Muscle layer of duodenum (tissue), 2 donors: Measurements from ENCODE around the gene SYCP3.
"Not testable (repeated sequence)": the region's sequence is repeated elsewhere in the genome, so short reads cannot be mapped to it uniquely, and the experiment has no call there.

Experiments
- H3K27ac ChIP-seq: one replicate; pipeline ENCODE4 v1.7.0; 2013; ENCODE audit warnings: mild to moderate bottlenecking, low read length
- H3K27me3 ChIP-seq: one replicate; pipeline ENCODE4 v1.7.0; 2013; ENCODE audit warnings: low read depth, mild to moderate bottlenecking, control low read depth, low read length
- H3K36me3 ChIP-seq, 2 donors: one replicate each; pipeline ENCODE4 v1.7.0; 2013; ENCODE audit warnings: low read length in 2 of 2, control low read depth in 1 of 2, mild to moderate bottlenecking in 1 of 2; ENCODE audit not compliant: insufficient read depth in 2 of 2, control insufficient read depth in 1 of 2
- H3K4me1 ChIP-seq, 2 donors: one replicate each; pipeline ENCODE4 v1.7.0; 2013; ENCODE audit warnings: low read length in 2 of 2, mild to moderate bottlenecking in 2 of 2, control low read depth in 1 of 2, moderate library complexity in 1 of 2; ENCODE audit not compliant: insufficient read depth in 2 of 2, control insufficient read depth in 1 of 2
- H3K4me3 ChIP-seq, 2 donors: one replicate each; pipeline ENCODE4 v1.7.0; 2013; ENCODE audit warnings: low read length in 2 of 2, low read depth in 1 of 2, mild to moderate bottlenecking in 1 of 2
- H3K9me3 ChIP-seq, 2 donors: one replicate each; pipeline ENCODE4 v1.7.0; 2013; ENCODE audit warnings: low read length in 2 of 2, control low read depth in 1 of 2, mild to moderate bottlenecking in 1 of 2; ENCODE audit not compliant: control insufficient read depth in 1 of 2
- donor health status: healthy.

SYCP3 gene

DNA sequence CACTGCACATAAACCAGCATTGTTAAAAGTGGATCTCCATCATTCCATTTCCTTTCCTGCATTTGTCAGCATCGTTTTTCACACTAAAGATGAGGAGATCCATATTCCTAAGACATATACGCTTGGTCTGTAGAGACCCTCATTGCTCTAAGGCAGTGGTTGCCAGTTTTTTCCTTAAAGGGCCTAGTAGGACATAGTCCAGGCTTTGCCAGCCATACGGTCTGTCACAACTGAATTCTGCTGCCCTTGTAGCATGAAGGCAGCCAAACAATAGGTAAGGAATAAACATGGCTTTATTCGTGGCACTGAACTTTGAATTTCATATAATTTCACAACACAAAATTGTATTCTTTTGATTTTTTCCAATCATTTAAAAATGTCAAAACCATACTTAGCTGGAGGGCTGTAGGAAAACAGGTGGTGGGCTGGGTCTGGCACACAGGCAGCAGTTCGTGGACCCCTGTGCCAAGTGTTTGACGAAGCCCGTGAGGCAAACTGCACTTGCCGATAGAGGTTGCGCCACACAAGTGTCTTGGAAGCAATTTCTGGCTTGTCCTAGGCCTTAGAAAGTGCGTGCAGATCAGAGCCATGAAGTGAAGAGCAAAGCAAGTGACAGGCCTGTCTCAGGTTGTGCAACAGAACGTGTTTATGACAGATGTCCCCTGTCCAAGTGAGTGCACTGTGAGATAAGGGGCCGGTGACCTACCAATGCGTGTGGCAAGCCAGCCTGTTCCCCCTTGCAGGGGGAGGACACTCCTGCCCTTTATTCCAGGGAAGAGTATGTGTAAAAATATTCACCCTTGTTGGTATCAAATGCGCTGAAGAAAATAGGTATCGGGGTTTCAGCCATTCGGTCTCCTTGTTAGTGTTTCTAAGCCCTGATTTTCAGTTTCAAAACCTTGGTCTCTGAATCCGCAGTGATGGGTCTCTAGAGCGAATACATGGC is 42.7 kb downstream of the SYCP3 start:
- Histone ChIP-seq H3K27ac (peak overlapping the region; percentile 61), H3K4me1 (peaks cover 9 to 29% of the 10 kb centered on the region in 2 donors), H3K36me3 (no peaks in the 10 kb centered on the region), H3K9me3 (no peaks in the 10 kb centered on the region), H3K4me3 (peak overlapping the region; percentile 59 to 89), H3K27me3 (no peaks in the 10 kb centered on the region)

DNA sequence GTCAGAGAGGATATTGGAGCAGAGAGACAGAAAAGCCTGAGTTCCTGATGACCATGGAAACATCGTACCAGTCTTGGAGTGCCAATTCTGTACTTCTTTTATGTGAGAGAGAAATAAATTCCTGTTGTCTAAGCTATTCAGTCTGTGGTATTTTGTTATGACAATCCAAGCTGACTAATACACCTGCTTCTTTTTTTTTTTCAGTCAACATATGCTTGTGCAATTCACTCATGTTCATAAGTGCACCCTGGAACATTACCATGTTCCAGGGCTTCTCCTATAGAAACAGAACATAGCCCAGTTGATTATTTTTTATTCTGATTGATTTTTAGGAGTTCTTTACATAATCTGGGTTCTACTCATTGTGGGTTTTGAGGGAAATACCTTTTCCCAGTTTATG is 43.6 kb downstream of the SYCP3 start:
- Histone ChIP-seq H3K27me3 (no peaks in the 10 kb centered on the region), H3K9me3 (no peaks in the 10 kb centered on the region), H3K27ac (peak overlapping the region; percentile 61), H3K4me3 (no peak overlapping the region), H3K4me1 (peaks cover 1 to 21% of the 10 kb centered on the region in 2 donors), H3K36me3 (no peaks in the 10 kb centered on the region)

DNA sequence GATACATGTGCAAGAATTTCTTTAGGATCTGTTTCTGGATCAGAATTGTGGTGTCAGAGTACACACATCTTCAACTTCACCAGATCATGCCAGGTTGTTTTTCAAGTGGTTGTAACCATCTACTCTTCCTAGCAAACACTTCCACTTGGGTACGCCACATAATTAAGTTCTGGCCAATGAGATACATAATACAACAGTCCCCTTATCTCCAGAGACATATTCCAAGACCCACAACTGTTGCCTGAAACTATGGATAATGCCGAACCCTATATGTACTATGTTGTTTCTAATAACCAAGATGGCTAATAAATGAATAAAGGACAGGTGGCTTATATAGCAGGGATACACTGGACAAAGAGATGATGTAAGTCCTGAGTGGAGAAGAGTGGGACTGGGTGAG is 44.3 kb downstream of the SYCP3 start:
- H3K36me3 ChIP-seq = no peaks in the 10 kb centered on the region
- no peak overlapping the region for H3K4me3 ChIP-seq
- no peak overlapping the region for H3K27ac ChIP-seq
- H3K9me3 ChIP-seq = no peaks in the 10 kb centered on the region
- no peaks in the 10 kb centered on the region for H3K27me3 ChIP-seq
- H3K4me1 ChIP-seq = peaks cover 0 to 14% of the 10 kb centered on the region in 2 donors

DNA sequence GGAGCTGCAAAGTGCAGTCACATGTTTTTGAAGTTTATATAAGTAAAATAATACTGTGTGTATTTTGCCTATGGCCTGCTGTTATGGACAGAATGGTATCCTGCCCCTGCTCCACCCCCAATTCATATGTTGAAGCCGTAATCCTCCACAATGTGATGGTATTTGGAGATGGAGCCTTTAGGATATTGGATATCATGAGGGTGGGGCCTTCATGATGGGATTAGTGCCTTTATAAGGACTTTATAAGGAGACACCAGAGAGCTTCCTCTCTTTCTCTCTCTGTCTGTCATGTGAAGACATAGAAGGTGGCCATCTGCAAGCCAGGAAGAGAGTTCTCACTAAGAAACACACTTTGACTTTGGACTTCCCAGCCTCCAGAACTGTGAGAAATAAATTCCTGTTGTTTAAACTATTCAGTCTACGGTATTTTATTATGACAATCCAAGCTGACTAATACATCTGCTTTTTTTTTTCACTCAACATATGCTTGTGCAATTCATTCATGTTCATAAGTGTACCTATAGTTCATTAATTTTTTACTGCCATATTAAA is 44.9 kb downstream of the SYCP3 start:
- no peaks in the 10 kb centered on the region for H3K36me3 ChIP-seq
- H3K4me3 ChIP-seq = no peak overlapping the region
- no peaks in the 10 kb centered on the region for H3K9me3 ChIP-seq
- H3K27me3 ChIP-seq = no peaks in the 10 kb centered on the region
- no peak overlapping the region for H3K27ac ChIP-seq
- H3K4me1 ChIP-seq = peaks cover 0 to 8% of the 10 kb centered on the region in 2 donors

DNA sequence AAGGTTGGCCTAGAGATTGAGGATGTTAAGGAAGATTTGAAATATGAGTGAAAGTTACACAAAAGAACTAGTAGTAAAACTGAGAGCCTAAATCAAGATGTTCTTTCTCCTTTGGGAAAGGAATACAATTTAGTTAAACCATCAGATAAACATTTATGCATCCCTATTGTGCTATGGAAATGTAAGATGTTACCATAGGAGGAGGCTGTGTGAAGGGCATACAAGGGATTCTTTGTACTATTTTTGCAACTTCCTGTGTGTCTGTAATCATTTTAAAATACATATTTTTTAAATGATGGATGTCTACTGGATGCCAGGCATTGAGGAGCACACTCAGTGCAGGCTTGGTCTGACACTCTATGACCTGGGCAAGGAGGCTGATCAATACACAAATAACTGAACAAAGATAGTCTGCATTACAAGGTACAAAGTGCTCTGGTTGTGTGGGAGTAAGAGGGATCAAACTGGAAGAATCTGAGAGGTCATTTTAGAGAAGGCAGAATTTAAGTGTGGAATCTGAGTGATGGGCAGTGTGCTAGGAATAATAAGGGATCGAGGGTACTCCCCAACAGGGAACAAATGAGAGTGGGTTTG is 47.7 kb downstream of the SYCP3 start:
- H3K4me3 ChIP-seq = no peak overlapping the region
- H3K27me3 ChIP-seq = no peaks in the 10 kb centered on the region
- no peaks in the 10 kb centered on the region for H3K9me3 ChIP-seq
- no peaks in the 10 kb centered on the region for H3K36me3 ChIP-seq
- no peak overlapping the region for H3K27ac ChIP-seq
- H3K4me1 ChIP-seq = peaks cover 0 to 6% of the 10 kb centered on the region in 2 donors

DNA sequence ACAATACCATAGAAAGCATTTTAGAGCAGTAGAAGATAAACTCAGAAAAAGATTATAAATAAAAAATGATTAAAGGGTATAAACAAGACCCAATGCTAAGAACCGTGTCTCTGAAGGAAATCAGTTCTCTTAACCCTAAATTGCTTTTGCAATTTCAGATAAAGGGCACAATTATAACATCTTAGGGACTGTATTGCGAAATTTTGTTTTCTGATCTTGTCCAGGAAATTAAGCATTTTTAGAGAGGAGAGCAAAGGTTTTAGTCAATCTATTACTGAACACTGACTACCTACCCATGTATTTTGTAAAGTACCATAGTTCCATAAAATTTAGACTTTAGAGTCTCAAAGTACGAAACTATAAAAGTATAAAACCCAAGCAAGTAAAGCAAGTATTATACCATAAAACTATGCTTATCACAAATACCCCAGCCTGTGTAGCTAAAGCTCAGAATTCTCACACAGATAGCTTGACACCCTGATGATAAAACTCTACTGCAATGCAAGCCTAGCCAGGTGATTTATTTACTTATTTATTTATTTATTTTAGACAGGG is 48.6 kb downstream of the SYCP3 start:
- Histone ChIP-seq H3K27ac (no peak overlapping the region), H3K4me3 (no peak overlapping the region), H3K36me3 (no peaks in the 10 kb centered on the region), H3K4me1 (no peaks in the 10 kb centered on the region), H3K9me3 (no peaks in the 10 kb centered on the region), H3K27me3 (no peaks in the 10 kb centered on the region)

DNA sequence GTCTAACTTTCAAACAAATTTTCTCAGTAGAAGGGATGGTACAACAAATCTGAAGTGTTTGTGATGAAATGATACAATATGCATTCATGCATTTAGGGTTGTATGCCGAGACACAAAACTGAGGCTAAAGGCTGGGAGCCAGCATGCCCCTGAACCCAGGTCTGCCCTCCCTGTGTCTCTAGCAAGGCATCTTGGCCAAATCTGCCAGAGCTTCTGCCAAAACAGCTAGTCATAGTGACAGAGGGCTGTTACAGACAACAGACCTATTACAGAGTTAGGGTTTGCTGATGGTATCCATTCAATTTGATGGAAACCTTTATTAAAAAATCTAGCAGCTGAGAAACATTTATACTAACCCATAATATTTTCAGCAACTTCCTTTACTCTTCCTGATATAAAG is 53.1 kb downstream of the SYCP3 start:
- Histone ChIP-seq H3K27me3 (no peaks in the 10 kb centered on the region), H3K36me3 (no peaks in the 10 kb centered on the region), H3K27ac (no peak overlapping the region)

DNA sequence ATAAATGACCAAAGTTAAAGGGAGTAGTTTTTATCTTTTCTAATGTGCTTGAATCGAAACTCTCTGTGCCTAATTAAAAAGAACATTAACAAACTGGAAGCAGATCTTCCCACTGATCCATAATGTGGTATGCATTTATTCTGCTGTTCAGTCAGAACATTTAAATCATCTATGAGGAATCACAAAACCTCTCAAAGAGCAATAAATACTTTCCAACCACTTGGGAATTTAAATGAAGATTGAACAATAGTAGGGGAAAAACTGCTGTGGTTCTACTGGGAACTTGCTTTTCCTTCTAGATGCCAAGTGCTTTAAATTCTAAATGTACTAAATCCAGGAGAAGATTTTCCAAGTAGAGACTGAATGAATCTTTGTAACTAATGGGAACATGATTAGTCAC is 54.2 kb downstream of the SYCP3 start:
- H3K4me1 ChIP-seq = no peaks in the 10 kb centered on the region
- H3K9me3 ChIP-seq = no peaks in the 10 kb centered on the region
- no peaks in the 10 kb centered on the region for H3K36me3 ChIP-seq
- H3K27me3 ChIP-seq = no peaks in the 10 kb centered on the region
- no peak overlapping the region for H3K4me3 ChIP-seq
- H3K27ac ChIP-seq = no peak overlapping the region

More for the DNA sequence above, 53.1 kb downstream of the SYCP3 start:
- no peaks in the 10 kb centered on the region for H3K4me1 ChIP-seq
- no peak overlapping the region for H3K4me3 ChIP-seq
- H3K9me3 ChIP-seq = no peaks in the 10 kb centered on the region

DNA sequence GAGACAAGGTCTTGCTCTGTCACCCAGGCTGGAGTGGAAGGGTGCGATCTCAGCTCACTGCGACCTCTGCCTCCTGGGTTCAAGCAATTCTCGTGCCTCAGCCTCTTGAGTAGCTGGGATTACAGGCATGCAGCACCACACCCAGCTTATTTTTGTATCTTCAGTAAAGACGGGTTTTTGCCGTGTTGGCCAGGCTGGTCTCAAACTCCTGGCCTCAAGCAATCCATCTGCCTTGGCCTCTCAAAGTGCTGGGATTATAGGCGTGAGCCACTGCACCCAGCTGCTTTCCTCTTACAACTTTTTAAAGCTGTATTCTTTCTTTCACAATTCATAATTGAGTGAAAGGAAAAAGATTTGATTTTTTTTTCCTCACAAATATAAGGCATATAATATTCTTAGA is 57.6 kb downstream of the SYCP3 start:
- not testable (repeated sequence) for H3K27ac ChIP-seq, H3K9me3 ChIP-seq, H3K36me3 ChIP-seq, H3K4me1 ChIP-seq, H3K4me3 ChIP-seq, H3K27me3 ChIP-seq

DNA sequence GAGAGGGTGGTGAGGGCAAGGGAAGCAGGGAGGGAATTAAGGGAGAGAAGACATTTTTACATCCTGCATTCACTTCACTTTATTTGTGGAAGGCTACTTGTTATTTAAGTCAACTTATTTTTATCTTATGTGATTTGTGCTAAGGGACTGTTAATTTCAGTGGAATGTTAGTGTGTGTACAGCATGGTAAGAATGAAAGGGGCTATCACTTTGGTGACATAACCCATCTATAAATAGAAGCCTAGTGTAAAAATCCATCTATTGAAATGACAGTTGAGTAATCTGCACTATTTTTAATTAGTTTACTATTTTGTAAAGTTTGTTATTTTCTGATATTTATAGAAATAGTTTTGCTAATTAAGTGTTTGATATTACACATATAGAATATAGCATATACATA is 58.6 kb downstream of the SYCP3 start:
- Histone ChIP-seq H3K27ac (no peak overlapping the region), H3K36me3 (no peaks in the 10 kb centered on the region), H3K9me3 (no peaks in the 10 kb centered on the region), H3K27me3 (no peaks in the 10 kb centered on the region), H3K4me3 (no peak overlapping the region), H3K4me1 (no peaks in the 10 kb centered on the region)

DNA sequence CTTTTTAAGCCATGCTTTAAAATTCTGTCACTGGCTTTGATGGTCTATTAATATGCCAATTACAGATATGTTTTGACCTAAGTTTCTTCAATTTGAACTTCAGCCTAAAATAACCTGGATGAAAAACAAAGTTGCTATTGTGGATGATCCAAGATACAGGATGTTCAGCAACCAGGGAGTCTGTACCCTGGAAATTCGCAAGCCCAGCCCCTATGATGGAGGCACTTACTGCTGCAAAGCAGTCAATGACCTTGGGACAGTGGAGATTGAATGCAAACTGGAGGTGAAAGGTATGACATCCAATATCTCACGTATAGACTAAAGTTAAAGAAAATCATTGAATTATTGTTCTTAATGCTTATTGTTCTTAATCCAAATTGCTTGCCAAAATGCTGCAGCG is 59.0 kb downstream of the SYCP3 start:
- no peaks in the 10 kb centered on the region for H3K36me3 ChIP-seq
- H3K9me3 ChIP-seq = no peaks in the 10 kb centered on the region
- no peak overlapping the region for H3K27ac ChIP-seq
- no peak overlapping the region for H3K4me3 ChIP-seq
- no peaks in the 10 kb centered on the region for H3K27me3 ChIP-seq
- H3K4me1 ChIP-seq = no peaks in the 10 kb centered on the region
